Measurements from ENCODE around the gene BEX3.

GRCh38 chrX:103376118-103376978 lies at the start of gene BEX3:
- TF ChIP-seq CTCF (IDR thresholded peaks at IDR 0.05): no peak
- TF ChIP-seq POLR2A (IDR thresholded peaks at IDR 0.05): no peak

All from testis (tissue), 2 donors.